HepG2 (cell line): ENCODE data around the gene CCDC57. TPM values are rescaled to one million over a fixed set of nuclear protein-coding genes. Genes with fewer than 3 reads are reported as not detected.

Experiments
- AGO1 ChIP-seq: fragments of 200-400 bp; formaldehyde crosslinking; IDR thresholded peaks from 2 replicates; pipeline ENCODE4 v1.6.1; 2017; ENCODE audit warnings: mild to moderate bottlenecking, low read depth, low read length, moderate library complexity; ENCODE audit not compliant: poor library complexity, severe bottlenecking
- BRD4 ChIP-seq: sonication (generic); formaldehyde crosslinking; IDR thresholded peaks from 2 replicates; pipeline ENCODE4 v1.4.0; 2020; ENCODE audit warnings: missing genetic modification reagents
- ESRRA ChIP-seq: sonication (generic); formaldehyde crosslinking; IDR thresholded peaks from 2 replicates; pipeline ENCODE4 v1.5.1; 2020; ENCODE audit warnings: mild to moderate bottlenecking, low read depth, missing genetic modification reagents
- LCORL ChIP-seq, 2 experiments: fragments of 450-650 bp in 1 of 2; sonication (generic) in 1 of 2; formaldehyde crosslinking in 1 of 2; IDR thresholded peaks; 2 replicates each; pipeline versions ENCODE4 v1.5.0 to v1.6.1; 2017 to 2020; ENCODE audit warnings: antibody characterized with exemption in 1 of 2, missing genetic modification reagents in 1 of 2
- MED8 ChIP-seq: sonication (generic); formaldehyde crosslinking; IDR thresholded peaks from 2 replicates; pipeline ENCODE4 v1.8.1; 2023; ENCODE audit warnings: mild to moderate bottlenecking, missing genetic modification reagents; ENCODE audit not compliant: insufficient replicate concordance
- RELA ChIP-seq: sonication (generic); formaldehyde crosslinking; IDR thresholded peaks from 2 replicates; pipeline ENCODE4 v1.4.0; 2020; ENCODE audit warnings: missing genetic modification reagents
- SCMH1 ChIP-seq: sonication (generic); formaldehyde crosslinking; IDR thresholded peaks from 2 replicates; pipeline ENCODE4 v1.9.0; 2021; ENCODE audit warnings: missing genetic modification reagents, mild to moderate bottlenecking, borderline replicate concordance
- SMYD3 ChIP-seq: sonication (generic); formaldehyde crosslinking; IDR thresholded peaks from 2 replicates; pipeline ENCODE4 v1.8.1; 2023; ENCODE audit warnings: mild to moderate bottlenecking, missing genetic modification reagents
- SOX5 ChIP-seq: IDR thresholded peaks from 2 replicates; pipeline ENCODE4 v1.6.1; 2016; ENCODE audit warnings: borderline replicate concordance
- SUZ12 ChIP-seq: fragments of 150-350 bp; IDR thresholded peaks from 2 replicates; pipeline ENCODE4 v1.6.1; 2014; ENCODE audit warnings: low read depth, low read length
- ZBTB3 ChIP-seq: sonication (generic); formaldehyde crosslinking; IDR thresholded peaks from 2 replicates; pipeline ENCODE4 v1.4.0; 2020; ENCODE audit warnings: low read depth, mild to moderate bottlenecking, moderate library complexity, missing genetic modification reagents, borderline replicate concordance
- ZFYVE20 ChIP-seq: sonication (generic); formaldehyde crosslinking; IDR thresholded peaks from 2 replicates; pipeline ENCODE4 v1.8.0; 2023; ENCODE audit warnings: low read depth, mild to moderate bottlenecking, moderate library complexity, missing genetic modification reagents, borderline replicate concordance
- ZNF12 ChIP-seq: sonication (generic); formaldehyde crosslinking; IDR thresholded peaks from 2 replicates; pipeline ENCODE4 v1.5.0; 2020; ENCODE audit warnings: missing genetic modification reagents
- ZNF121 ChIP-seq: sonication (generic); formaldehyde crosslinking; IDR thresholded peaks from 2 replicates; pipeline ENCODE4 v1.5.0; 2020; ENCODE audit warnings: mild to moderate bottlenecking, missing genetic modification reagents
- ZNF619 ChIP-seq: sonication (generic); formaldehyde crosslinking; IDR thresholded peaks from 2 replicates; pipeline ENCODE4 v1.4.0; 2020; ENCODE audit warnings: mild to moderate bottlenecking, missing genetic modification reagents
- ZNF75D ChIP-seq: sonication (generic); formaldehyde crosslinking; IDR thresholded peaks from 2 replicates; pipeline ENCODE4 v1.8.1; 2023; ENCODE audit warnings: missing genetic modification reagents, mild to moderate bottlenecking, borderline replicate concordance
- polyA plus RNA-seq, 8 experiments: library from polyadenylated mRNA; depleted of rRNA in 3 of 8; stranded (reverse) in 7 of 8; unstranded in 1 of 8; fragments of >200 nt; fragmentation: Illumina TruSeq in 4 of 8; extraction: Trizol in 4 of 8; gene quantifications; 2 replicates each; pipeline versions ENCODE4 v1.2.1 to v1.2.3, GENCODE V29; 2011 to 2016; ENCODE audit warnings: low read depth in 4 of 8, missing spikeins in 1 of 8, mixed read lengths in 1 of 8; ENCODE audit not compliant: insufficient read depth in 1 of 8
- total RNA-seq, 5 experiments: library from RNA; depleted of rRNA; stranded (reverse); fragments of >200 nt; fragmentation: Illumina TruSeq; extraction: Trizol; gene quantifications; 2 replicates each; pipeline ENCODE4 v1.2.3, GENCODE V29; 2016; ENCODE audit warnings: low read depth in 1 of 5
- TF ChIP-seq, protein P1 (sequence below): sonication (generic); formaldehyde crosslinking; IDR thresholded peaks from 2 replicates; pipeline ENCODE4 v1.4.0; 2020; ENCODE audit warnings: mild to moderate bottlenecking, missing genetic modification reagents
- TF ChIP-seq, protein P2 (sequence below): sonication (generic); formaldehyde crosslinking; IDR thresholded peaks from 2 replicates; pipeline ENCODE4 v1.4.0; 2020; ENCODE audit warnings: missing genetic modification reagents
- TF ChIP-seq, protein P3 (sequence below): sonication (generic); formaldehyde crosslinking; IDR thresholded peaks from 2 replicates; pipeline ENCODE4 v1.8.1; 2023; ENCODE audit warnings: mild to moderate bottlenecking, inconsistent platforms, moderate library complexity, missing genetic modification reagents, borderline replicate concordance
- TF ChIP-seq, protein P4 (sequence below): sonication (generic); formaldehyde crosslinking; IDR thresholded peaks from 2 replicates; pipeline ENCODE4 v1.5.1; 2020; ENCODE audit warnings: mild to moderate bottlenecking, missing genetic modification reagents, moderate library complexity
- TF ChIP-seq, protein P5 (sequence below): sonication (generic); formaldehyde crosslinking; IDR thresholded peaks from 2 replicates; pipeline ENCODE4 v1.5.0; 2020; ENCODE audit warnings: missing genetic modification reagents

Gene CCDC57
- total and polyA plus RNA-seq, 2 of the 13 experiments (the other 11 are each of a cell fraction or from before 2014, with no cell fraction given), result 59.3 to 59.9 TPM

DNA sequence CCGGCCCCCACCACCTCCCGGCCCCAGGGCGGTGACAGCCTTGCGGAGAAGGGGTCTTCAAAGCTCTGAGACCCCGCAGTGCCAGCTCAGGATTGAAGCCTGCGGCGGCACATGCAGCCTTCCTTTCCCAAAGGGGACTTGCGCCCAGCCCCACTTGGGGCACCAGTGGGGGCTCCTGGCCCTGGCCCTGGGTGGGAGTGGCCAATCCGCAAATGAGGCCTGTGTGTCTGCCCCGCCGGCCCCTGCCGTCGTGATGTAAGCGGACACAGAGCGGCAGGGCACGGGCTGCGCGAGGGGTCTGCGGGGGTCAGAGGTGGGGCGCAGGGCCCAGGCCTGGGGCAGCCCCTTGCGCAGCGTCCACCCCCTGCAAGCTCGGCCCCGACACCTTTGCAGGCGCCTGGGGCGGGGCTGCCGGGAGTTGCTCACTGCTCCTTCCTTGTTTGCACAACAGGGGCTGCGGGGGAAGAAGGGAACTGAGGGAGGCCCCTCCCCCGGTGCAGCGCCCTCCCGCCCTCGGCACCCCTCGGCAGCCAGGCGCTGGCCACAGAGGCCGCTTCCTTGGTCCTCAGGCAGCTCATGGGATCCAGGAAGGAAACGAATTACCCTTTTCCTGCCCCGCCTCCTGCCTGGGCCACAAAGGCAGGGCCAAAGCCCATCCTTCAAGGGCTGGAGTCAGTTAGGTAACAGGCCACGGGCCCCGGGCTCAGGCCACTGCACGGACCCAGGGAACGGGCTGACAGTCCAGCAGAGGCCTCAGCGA, 19.1 kb upstream of the CCDC57 start (continued):
- TF ChIP-seq LCORL (IDR thresholded peaks at IDR 0.05), result no peak
- peak; percentile 90 for TF ChIP-seq LCORL (CRISPR knock-in tag; IDR thresholded peaks at IDR 0.05)
- TF ChIP-seq SOX5 (CRISPR knock-in tag), result peak; percentile 75; the same call in 1 of the 2 replicates
- TF ChIP-seq ZNF12, result peak; percentile 52; the same call in 1 of the 2 replicates
- TF ChIP-seq, protein P1, sequence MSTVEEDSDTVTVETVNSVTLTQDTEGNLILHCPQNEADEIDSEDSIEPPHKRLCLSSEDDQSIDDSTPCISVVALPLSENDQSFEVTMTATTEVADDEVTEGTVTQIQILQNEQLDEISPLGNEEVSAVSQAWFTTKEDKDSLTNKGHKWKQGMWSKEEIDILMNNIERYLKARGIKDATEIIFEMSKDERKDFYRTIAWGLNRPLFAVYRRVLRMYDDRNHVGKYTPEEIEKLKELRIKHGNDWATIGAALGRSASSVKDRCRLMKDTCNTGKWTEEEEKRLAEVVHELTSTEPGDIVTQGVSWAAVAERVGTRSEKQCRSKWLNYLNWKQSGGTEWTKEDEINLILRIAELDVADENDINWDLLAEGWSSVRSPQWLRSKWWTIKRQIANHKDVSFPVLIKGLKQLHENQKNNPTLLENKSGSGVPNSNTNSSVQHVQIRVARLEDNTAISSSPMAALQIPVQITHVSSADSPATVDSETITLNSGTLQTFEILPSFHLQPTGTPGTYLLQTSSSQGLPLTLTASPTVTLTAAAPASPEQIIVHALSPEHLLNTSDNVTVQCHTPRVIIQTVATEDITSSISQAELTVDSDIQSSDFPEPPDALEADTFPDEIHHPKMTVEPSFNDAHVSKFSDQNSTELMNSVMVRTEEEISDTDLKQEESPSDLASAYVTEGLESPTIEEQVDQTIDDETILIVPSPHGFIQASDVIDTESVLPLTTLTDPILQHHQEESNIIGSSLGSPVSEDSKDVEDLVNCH (CRISPR knock-in tag), result no peak
- peak; percentile 41; the same call in 1 of the 2 replicates for TF ChIP-seq ZNF121 (CRISPR knock-in tag)
- TF ChIP-seq RELA, result no peak; the same call in 1 of the 2 replicates
- TF ChIP-seq SUZ12, result no peak
- peak; percentile 75 for TF ChIP-seq MED8 (CRISPR knock-in tag)
- TF ChIP-seq, protein P2, sequence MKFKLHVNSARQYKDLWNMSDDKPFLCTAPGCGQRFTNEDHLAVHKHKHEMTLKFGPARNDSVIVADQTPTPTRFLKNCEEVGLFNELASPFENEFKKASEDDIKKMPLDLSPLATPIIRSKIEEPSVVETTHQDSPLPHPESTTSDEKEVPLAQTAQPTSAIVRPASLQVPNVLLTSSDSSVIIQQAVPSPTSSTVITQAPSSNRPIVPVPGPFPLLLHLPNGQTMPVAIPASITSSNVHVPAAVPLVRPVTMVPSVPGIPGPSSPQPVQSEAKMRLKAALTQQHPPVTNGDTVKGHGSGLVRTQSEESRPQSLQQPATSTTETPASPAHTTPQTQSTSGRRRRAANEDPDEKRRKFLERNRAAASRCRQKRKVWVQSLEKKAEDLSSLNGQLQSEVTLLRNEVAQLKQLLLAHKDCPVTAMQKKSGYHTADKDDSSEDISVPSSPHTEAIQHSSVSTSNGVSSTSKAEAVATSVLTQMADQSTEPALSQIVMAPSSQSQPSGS (CRISPR knock-in tag), result peak; percentile 91
- no peak for TF ChIP-seq ZFYVE20 (CRISPR knock-in tag)
- TF ChIP-seq, protein P3, sequence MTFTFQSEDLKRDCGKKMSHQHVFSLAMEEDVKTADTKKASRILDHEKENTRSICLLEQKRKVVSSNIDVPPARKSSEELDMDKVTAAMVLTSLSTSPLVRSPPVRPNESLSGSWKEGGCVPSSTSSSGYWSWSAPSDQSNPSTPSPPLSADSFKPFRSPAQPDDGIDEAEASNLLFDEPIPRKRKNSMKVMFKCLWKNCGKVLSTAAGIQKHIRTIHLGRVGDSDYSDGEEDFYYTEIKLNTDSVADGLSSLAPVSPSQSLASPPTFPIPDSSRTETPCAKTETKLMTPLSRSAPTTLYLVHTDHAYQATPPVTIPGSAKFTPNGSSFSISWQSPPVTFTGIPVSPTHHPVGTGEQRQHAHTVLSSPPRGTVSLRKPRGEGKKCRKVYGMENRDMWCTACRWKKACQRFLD (CRISPR knock-in tag), result peak; percentile 37; the same call in 1 of the 2 replicates
- TF ChIP-seq, protein P4, sequence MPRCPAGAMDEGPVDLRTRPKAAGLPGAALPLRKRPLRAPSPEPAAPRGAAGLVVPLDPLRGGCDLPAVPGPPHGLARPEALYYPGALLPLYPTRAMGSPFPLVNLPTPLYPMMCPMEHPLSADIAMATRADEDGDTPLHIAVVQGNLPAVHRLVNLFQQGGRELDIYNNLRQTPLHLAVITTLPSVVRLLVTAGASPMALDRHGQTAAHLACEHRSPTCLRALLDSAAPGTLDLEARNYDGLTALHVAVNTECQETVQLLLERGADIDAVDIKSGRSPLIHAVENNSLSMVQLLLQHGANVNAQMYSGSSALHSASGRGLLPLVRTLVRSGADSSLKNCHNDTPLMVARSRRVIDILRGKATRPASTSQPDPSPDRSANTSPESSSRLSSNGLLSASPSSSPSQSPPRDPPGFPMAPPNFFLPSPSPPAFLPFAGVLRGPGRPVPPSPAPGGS (CRISPR knock-in tag), result peak; percentile 80
- TF ChIP-seq BRD4 (CRISPR knock-in tag), result no peak; the same call in 1 of the 2 replicates
- peak; percentile 89 for TF ChIP-seq AGO1
- no peak for TF ChIP-seq ZNF75D
- TF ChIP-seq, protein P5, sequence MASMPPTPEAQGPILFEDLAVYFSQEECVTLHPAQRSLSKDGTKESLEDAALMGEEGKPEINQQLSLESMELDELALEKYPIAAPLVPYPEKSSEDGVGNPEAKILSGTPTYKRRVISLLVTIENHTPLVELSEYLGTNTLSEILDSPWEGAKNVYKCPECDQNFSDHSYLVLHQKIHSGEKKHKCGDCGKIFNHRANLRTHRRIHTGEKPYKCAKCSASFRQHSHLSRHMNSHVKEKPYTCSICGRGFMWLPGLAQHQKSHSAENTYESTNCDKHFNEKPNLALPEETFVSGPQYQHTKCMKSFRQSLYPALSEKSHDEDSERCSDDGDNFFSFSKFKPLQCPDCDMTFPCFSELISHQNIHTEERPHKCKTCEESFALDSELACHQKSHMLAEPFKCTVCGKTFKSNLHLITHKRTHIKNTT, result peak; percentile 22; the same call in 1 of the 2 replicates
- no peak for TF ChIP-seq SMYD3 (CRISPR knock-in tag)
- TF ChIP-seq ESRRA, result peak; percentile 29; the same call in 1 of the 2 replicates
- TF ChIP-seq ZNF619 (CRISPR knock-in tag), result peak; percentile 19; the same call in 1 of the 2 replicates
- TF ChIP-seq SCMH1, result no peak
- peak; percentile 83; the same call in 1 of the 2 replicates for TF ChIP-seq ZBTB3
